Measurements from ENCODE around the gene YEATS2. TPM values are rescaled to one million over a fixed set of nuclear protein-coding genes. Genes with fewer than 3 reads are reported as not detected.
A peak's percentile ranks its signal among the peaks of the same experiment; 100 is the strongest.
"Not testable (repeated sequence)": the region's sequence is repeated elsewhere in the genome, so short reads cannot be mapped to it uniquely, and the experiment has no call there.

The YEATS2 gene
- total RNA-seq: 10 to 100 TPM; 51.1 to 66.1 TPM

DNA sequence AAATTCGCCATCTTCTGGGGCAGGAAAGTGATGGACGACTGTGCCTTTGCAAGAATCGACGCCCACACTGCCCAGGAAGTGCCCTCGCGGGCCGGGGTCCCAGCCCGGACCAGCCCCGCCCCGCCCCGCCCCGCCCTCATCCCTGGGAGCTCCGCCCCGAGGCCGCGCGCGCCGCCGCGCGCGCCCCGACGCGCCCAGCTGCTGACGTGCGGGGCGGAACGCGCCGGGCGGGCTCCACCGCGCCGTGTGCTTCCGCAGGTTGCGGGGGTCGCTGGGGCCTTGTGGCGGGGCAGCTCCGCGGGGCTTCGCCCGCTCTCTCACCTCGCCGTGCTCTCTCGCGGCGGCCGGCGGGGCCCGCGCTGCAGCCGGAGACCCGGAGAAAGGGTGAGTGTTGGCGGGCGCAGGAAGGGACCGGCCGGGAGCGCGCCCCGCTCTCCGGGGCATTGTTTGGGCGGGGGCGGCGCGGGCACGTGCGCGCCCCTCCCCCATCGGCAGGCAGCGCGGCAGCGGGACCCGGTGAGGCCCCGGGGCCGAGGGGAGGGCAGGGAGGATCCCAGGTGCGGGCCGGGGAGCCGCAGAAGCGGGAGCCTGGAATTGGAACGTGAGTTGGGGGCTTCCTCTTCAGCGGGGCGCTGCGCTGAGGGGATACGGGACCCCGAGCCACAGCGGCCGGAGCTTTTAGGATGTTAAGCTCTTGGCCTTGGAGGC is at the start of gene YEATS2:
YEATS2 (plus strand) TSS at position 188 of the 708 bp plus-strand sequence. CDS start 17,366 bp downstream, outside the sequence.
- Mint-ChIP-seq H3K36me3 (peaks cover 10% of the 10 kb centered on the region), H3K4me3 (peak within 1 kb of the TSS; percentile 91), H3K27me3 (no peaks in the 10 kb centered on the region), H3K9me3 (no peaks in the 10 kb centered on the region), H3K4me1 (ENCODE audit: low read depth in 2 of 2) (peaks cover 27 to 37% of the 10 kb centered on the region in 2 donors), H3K27ac (peak within 1 kb of the TSS; percentile 84 to 91)
- DNase-seq (ENCODE audit: low spot score): peak; percentile 83
- ATAC-seq: peak; percentile 95 to 96

DNA sequence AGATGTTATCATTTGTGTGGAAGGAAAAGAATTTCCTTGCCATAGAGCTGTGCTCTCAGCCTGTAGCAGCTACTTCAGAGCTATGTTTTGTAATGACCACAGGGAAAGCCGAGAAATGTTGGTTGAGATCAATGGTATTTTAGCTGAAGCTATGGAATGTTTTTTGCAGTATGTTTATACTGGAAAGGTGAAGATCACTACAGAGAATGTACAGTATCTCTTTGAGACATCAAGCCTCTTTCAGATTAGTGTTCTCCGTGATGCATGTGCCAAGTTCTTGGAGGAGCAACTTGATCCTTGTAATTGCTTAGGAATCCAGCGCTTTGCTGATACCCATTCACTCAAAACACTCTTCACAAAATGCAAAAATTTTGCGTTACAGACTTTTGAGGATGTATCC is 47.0 kb upstream of the YEATS2 start:
- Mint-ChIP-seq H3K9me3 (peaks cover 9% of the 10 kb centered on the region), H3K36me3 (peaks cover 35% of the 10 kb centered on the region), H3K4me3 (no peak overlapping the region), H3K27me3 (no peaks in the 10 kb centered on the region), H3K27ac (no peak overlapping the region), H3K4me1 (ENCODE audit: low read depth in 2 of 2) (no peaks in the 10 kb centered on the region)
- DNase-seq (ENCODE audit: low spot score) (no peak), ATAC-seq (no peak)

DNA sequence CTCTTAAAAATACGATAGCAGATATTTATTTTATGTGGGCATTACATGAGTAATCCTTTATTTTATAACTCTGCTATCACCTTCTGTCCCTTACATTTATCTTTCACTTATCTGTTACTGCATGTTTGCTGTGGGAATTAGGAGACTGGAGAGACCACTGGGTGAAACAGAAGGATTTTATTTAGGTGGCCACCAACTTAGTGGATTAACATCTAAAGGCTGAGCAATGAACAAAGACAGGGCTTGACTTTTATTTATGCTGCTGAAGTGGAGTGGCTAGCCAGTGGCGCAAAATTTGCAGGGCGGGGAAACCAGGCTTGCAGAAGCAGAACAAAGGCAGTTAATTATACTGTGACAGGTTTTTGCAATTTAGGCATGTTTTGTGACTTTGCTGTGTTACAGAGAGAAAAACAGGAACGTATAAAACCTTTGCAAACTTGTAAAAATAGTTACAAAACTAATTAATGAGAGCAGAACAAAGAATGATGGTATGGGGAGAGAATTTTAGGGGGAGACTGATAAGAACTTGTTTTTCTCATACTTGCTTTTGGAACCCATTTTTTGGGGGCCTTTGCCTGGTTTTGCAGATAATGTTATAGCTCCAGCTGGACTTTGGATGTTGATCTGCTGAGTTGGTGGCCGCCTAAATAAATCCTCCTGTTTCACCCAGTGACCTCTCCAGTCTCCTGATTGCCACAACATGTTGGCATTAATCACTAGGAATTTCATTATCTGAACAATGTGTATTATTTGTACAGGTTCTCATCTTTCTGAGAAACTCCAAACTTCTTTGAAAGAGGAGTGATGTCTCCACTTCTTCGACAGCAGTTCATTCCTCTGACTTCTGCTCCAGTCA is 44.2 kb upstream of the YEATS2 start:
- Mint-ChIP-seq H3K4me1 (ENCODE audit: low read depth in 2 of 2) (peaks cover 0 to 5% of the 10 kb centered on the region in 2 donors), H3K9me3 (peaks cover 9% of the 10 kb centered on the region), H3K27ac (no peak overlapping the region), H3K36me3 (peaks cover 46% of the 10 kb centered on the region), H3K27me3 (no peaks in the 10 kb centered on the region), H3K4me3 (no peak overlapping the region)
- ATAC-seq (no peak), DNase-seq (ENCODE audit: low spot score) (no peak)

DNA sequence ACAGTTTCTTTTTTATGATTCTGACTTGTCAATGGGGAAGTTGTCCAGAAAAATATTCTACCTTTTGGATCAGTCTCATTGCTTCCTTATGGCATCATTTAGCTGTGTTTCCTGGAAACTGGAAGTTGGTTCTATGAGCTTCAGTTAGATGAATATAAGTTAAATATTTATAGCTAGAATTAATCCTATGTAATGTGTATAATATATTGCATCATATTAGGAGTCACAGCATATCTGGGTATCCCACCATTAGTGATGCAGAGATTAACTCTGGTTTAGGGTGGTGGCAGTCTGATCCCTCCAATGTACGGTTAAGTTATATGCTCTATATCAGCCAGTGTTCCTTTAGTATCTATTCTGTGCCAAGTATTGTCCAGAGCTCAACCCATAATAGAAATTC is 42.9 kb upstream of the YEATS2 start:
- DNase-seq (ENCODE audit: low spot score): no peak
- H3K27me3 Mint-ChIP-seq: no peaks in the 10 kb centered on the region
- peaks cover 5 to 7% of the 10 kb centered on the region in 2 donors for H3K4me1 Mint-ChIP-seq (ENCODE audit: low read depth in 2 of 2)
- no peak overlapping the region for H3K27ac Mint-ChIP-seq
- peaks cover 9% of the 10 kb centered on the region for H3K9me3 Mint-ChIP-seq
- ATAC-seq: no peak
- peaks cover 44% of the 10 kb centered on the region for H3K36me3 Mint-ChIP-seq
- H3K4me3 Mint-ChIP-seq: no peak overlapping the region

DNA sequence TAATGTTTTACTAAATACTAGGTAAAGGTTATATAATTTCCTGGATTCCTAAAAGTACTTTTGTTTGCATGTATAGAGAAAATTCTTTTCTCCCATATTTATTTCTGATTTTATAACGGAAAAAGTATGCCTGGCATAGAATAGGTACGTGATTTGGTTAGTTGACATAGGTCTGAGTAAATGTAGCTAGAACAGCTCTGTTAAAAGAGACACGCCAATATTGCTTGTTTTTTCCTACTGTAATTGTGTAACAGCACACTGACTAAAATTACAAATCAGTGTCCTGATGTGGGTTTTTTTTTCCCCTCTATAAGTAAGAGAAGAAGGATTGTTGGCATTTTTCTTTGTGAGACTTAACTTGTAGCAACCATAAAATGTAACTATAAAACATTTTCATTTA is 35.5 kb upstream of the YEATS2 start:
- no peak for DNase-seq (ENCODE audit: low spot score)
- H3K27me3 Mint-ChIP-seq: no peaks in the 10 kb centered on the region
- no peaks in the 10 kb centered on the region for H3K9me3 Mint-ChIP-seq
- peaks cover 2 to 14% of the 10 kb centered on the region in 2 donors for H3K4me1 Mint-ChIP-seq (ENCODE audit: low read depth in 2 of 2)
- ATAC-seq: no peak
- H3K27ac Mint-ChIP-seq: no peak overlapping the region
- no peak overlapping the region for H3K4me3 Mint-ChIP-seq
- peaks cover under 1% of the 10 kb centered on the region for H3K36me3 Mint-ChIP-seq

DNA sequence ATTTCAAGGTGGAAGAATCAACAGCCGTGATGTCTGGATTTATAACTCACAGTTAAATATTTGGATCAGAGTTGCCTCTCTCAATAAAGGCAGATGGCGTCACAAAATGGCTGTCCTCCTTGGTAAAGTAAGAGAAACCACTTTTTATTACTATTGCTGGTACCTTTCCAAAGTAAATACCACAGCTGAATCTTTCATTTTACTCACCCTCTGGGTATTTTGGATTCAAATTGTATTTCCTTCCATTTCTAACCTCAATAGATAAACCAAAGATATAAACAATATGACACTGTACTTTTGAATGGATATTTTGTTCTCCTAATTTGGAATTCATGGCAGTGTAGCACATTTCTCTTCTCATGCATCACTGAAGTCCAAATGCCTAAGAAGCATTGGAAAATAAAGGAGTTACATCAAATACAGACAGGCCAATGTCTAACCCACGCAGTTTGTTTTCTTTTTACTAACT is 32.6 kb upstream of the YEATS2 start:
- DNase-seq (ENCODE audit: low spot score): no peak
- H3K27ac Mint-ChIP-seq: no peak overlapping the region
- H3K27me3 Mint-ChIP-seq: no peaks in the 10 kb centered on the region
- H3K36me3 Mint-ChIP-seq: no peaks in the 10 kb centered on the region
- ATAC-seq: no peak
- H3K9me3 Mint-ChIP-seq: no peaks in the 10 kb centered on the region
- H3K4me3 Mint-ChIP-seq: no peak overlapping the region
- H3K4me1 Mint-ChIP-seq (ENCODE audit: low read depth in 2 of 2): peaks cover 0 to 7% of the 10 kb centered on the region in 2 donors

DNA sequence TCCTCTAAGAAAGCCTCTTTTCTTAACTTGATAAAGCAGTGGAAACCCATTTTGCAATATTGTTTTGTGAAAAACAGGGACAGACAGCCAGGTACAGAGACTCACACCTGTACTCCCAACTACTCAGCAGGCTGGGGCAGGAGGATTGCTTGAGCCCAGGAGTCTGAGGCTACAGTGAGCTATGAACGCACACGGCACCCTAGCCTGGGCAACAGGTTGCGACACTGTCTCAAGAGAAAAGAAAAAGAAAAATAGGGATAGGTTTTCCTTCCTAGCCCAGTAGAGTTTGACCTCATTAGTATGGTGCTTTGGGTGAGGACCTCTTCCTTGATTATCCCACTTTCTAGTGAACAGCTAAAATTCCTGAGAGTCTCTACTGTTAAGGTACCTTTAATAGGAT is 17.5 kb upstream of the YEATS2 start:
- Mint-ChIP-seq H3K27me3 (no peaks in the 10 kb centered on the region), H3K36me3 (no peaks in the 10 kb centered on the region), H3K27ac (no peak overlapping the region), H3K4me1 (ENCODE audit: low read depth in 2 of 2) (no peaks in the 10 kb centered on the region), H3K4me3 (no peak overlapping the region), H3K9me3 (no peaks in the 10 kb centered on the region)
- DNase-seq (ENCODE audit: low spot score): no peak
- no peak for ATAC-seq

DNA sequence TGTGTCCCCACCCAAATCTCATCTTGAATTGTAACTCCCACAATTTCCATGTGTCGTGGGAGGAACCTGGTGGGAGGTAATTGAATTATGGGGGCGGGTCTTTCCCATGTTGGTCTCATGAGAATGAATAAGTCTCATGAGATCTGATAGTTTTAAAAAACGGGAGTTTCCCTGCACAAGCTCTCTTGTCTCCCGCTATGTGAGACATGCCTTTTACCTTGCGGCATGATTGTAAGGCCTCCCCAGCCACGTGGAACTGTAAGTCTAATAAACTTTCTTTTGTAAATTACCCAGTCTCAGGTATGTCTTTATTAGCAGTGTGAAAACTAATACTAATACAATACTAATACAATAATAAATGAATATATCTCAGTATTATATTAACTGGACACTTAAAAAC is 9.9 kb upstream of the YEATS2 start:
- ATAC-seq: no peak
- Mint-ChIP-seq H3K36me3 (no peaks in the 10 kb centered on the region), H3K4me1 (ENCODE audit: low read depth in 2 of 2) (no peaks in the 10 kb centered on the region), H3K27ac (no peak overlapping the region), H3K4me3 (no peak overlapping the region), H3K27me3 (no peaks in the 10 kb centered on the region), H3K9me3 (no peaks in the 10 kb centered on the region)
- DNase-seq (ENCODE audit: low spot score): no peak

DNA sequence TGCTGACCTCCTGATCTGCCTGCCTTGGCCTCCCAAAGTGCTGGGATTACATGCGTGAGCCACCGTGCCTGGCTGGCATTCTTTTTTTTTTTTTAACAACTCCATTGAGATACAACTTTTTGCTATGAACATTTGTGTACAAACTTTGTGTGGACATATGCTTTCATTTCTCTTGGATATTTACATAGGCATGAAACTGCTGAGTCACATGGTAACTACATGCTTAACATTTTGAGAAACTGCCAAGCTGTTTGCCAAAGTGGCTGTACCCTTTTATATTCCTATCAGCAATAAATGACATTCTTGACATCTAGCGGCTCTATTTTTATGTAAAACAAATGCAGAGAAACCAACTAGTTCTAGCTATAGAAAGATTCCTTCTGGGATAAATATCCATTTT is 8.7 kb upstream of the YEATS2 start:
- H3K4me1 Mint-ChIP-seq (ENCODE audit: low read depth in 2 of 2): no peaks in the 10 kb centered on the region
- H3K36me3 Mint-ChIP-seq: no peaks in the 10 kb centered on the region
- no peak overlapping the region for H3K4me3 Mint-ChIP-seq
- no peaks in the 10 kb centered on the region for H3K9me3 Mint-ChIP-seq
- no peaks in the 10 kb centered on the region for H3K27me3 Mint-ChIP-seq
- DNase-seq (ENCODE audit: low spot score) (no peak), ATAC-seq (no peak)
- H3K27ac Mint-ChIP-seq: no peak overlapping the region

DNA sequence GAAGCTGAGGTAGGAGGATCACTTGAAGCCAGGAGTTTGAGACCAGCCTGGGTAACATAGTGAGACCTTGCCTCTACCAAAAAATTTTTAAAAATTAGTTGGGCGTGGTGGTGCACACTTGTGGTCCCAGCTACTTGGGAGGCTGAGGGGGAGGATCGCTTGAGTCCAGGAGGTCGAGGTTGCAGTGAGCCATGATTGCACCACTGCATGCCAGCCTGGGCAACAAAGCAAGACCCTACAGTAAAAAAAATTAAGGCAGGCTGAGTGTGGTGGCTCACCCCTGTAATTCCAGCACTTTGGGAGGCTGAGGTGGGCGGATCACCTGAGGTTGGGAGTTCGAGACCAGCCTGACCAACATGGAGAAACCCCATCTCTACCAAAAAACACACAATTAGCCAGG is 8.0 kb upstream of the YEATS2 start:
- H3K4me3 Mint-ChIP-seq; H3K27ac Mint-ChIP-seq; H3K4me1 Mint-ChIP-seq (ENCODE audit: low read depth in 2 of 2); ATAC-seq; H3K9me3 Mint-ChIP-seq; H3K27me3 Mint-ChIP-seq; DNase-seq (ENCODE audit: low spot score); H3K36me3 Mint-ChIP-seq: not testable (repeated sequence)

DNA sequence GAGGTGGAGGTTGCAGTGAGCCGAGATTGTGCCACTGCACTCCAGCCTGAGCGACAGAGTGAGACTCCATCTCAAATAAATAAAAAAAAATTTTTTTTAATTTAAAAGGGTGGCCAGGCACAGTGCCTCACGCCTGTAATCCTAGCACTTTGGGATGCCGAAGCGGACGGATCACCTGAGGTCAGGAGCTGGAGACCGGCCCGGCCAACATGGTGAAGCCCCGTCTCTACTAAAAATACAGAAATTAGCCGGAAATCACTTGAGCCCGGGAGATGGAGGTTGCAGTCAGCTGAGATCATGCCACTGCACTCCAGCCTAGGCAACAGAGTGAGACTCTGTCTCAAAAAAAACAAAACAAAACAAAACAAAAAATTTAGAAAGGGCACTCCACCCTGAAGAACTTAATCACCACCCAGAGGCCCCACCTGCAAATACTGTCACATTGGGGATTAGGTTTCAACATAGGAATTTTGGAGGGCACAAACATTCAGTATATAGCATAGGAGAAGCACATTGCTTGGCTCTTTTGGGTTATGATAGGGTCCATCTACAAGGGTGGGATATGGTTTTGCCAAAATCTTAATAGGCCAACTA is 7.1 kb upstream of the YEATS2 start:
- ATAC-seq: no peak
- H3K27me3 Mint-ChIP-seq: no peaks in the 10 kb centered on the region
- H3K4me1 Mint-ChIP-seq (ENCODE audit: low read depth in 2 of 2): no peaks in the 10 kb centered on the region
- no peak for DNase-seq (ENCODE audit: low spot score)
- H3K27ac Mint-ChIP-seq: no peak overlapping the region
- no peaks in the 10 kb centered on the region for H3K9me3 Mint-ChIP-seq
- no peak overlapping the region for H3K4me3 Mint-ChIP-seq
- H3K36me3 Mint-ChIP-seq: no peaks in the 10 kb centered on the region

DNA sequence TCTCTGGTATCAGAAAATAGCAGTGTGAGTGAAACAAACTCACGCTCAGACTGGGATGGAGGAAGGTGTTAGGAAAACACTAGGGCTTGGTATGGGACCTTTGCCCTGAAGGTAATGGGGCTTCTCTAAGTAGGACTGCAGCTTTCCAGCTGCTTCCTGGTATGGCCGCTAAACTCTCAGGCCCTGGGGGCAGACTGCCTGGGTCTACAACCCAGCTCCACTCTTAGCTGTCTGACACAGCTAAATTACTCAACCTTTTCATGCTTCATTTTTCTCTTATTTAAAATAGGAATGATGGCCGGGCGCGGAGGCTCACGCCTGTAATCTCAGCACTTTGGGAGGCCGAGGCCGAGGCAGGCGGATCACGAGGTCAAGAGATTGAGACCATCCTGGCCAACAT is 5.2 kb upstream of the YEATS2 start:
- H3K27ac Mint-ChIP-seq: no peak overlapping the region
- no peaks in the 10 kb centered on the region for H3K9me3 Mint-ChIP-seq
- H3K4me3 Mint-ChIP-seq: no peak overlapping the region
- ATAC-seq: no peak
- peaks cover 5 to 6% of the 10 kb centered on the region in 2 donors for H3K4me1 Mint-ChIP-seq (ENCODE audit: low read depth in 2 of 2)
- no peaks in the 10 kb centered on the region for H3K36me3 Mint-ChIP-seq
- H3K27me3 Mint-ChIP-seq: no peaks in the 10 kb centered on the region
- DNase-seq (ENCODE audit: low spot score): no peak

DNA sequence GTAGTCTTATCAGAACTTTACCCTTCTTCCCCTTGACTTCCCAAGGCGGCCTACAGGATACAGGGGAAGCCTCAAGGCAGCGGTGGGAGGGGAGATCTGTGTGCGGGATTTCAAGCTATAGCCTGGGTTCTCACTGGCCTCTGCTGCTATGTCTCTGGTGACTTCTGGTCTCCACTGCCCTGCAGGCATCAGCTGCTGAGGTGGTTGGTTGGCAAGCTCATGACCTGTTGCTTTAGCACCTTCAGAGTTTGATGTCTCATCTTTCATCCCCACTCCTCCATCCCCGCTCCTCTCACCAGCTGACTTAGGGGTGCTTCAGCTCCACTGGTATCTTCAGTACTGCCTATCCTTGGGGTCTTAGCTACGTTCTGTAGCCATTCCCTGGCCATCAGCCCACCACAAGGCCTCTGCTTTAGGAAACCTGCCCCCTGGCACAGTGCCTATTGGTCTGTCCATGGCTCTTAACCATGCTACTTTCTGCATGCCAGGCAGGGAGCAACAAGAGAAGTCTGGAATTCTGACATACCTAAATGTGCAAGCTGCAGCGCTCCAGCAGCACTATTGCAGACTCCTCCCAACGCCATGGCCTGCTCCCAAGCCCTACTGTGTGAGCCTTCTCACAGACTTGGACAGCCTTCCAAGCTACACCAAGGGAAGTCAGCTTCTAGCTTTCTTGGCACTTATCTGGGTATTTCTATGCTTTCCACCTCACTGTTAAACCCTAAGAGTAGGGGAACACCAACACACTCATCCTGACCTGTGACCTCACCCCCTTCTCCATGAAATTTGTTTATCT is 1.8 kb upstream of the YEATS2 start:
- ATAC-seq (no peak), DNase-seq (ENCODE audit: low spot score) (no peak)
- no peak overlapping the region for H3K4me3 Mint-ChIP-seq
- peaks cover 22 to 31% of the 10 kb centered on the region in 2 donors for H3K4me1 Mint-ChIP-seq (ENCODE audit: low read depth in 2 of 2)
- H3K36me3 Mint-ChIP-seq: peaks cover 5% of the 10 kb centered on the region
- no peaks in the 10 kb centered on the region for H3K27me3 Mint-ChIP-seq
- H3K9me3 Mint-ChIP-seq: no peaks in the 10 kb centered on the region
- no peak overlapping the region for H3K27ac Mint-ChIP-seq
